K562 (cell line): Measurements from ENCODE around the gene ZMAT3. TPM values are rescaled to one million over a fixed set of nuclear protein-coding genes. Genes with fewer than 3 reads are reported as not detected.

Source experiments
- ETV6 ChIP-seq, 3 experiments: fragments of 150-350 bp in 1 of 3; sonication (generic) in 1 of 3; formaldehyde crosslinking in 1 of 3; IDR thresholded peaks; 2 replicates each; pipeline versions ENCODE4 v1.6.1 to v1.8.0; 2014 to 2022; ENCODE audit warnings: borderline replicate concordance in 2 of 3, low read depth in 2 of 3, antibody characterized with exemption in 1 of 3, low read length in 1 of 3, mild to moderate bottlenecking in 1 of 3, missing genetic modification reagents in 1 of 3
- HDAC2 ChIP-seq: fragments of 450-650 bp; IDR thresholded peaks from 2 replicates; pipeline ENCODE4 v1.6.1; 2016; ENCODE audit warnings: mild to moderate bottlenecking
- MYNN ChIP-seq, 2 experiments: sonication (generic); formaldehyde crosslinking in 1 of 2; IDR thresholded peaks; 2 replicates each; pipeline versions ENCODE4 v1.5.0 to v1.6.1; 2016 to 2020; ENCODE audit warnings: antibody characterized with exemption in 1 of 2, missing genetic modification reagents in 1 of 2
- NRF1 ChIP-seq, 2 experiments: fragments of 450-650 bp; IDR thresholded peaks in 1 of 2; conservative IDR thresholded peaks in 1 of 2; 2 replicates each; pipeline ENCODE4 v1.6.1; 2014; ENCODE audit warnings: mild to moderate bottlenecking in 2 of 2
- PHF20 ChIP-seq: fragments of 450-650 bp; IDR thresholded peaks from 2 replicates; pipeline ENCODE4 v1.6.1; 2018; ENCODE audit not compliant: partially characterized antibody
- PHF8 ChIP-seq: fragments of 200-600 bp; sonication (generic); IDR thresholded peaks from 2 replicates; pipeline ENCODE4 v1.6.1; 2012; ENCODE audit warnings: mixed run types, mild to moderate bottlenecking, inconsistent platforms, low read length, moderate library complexity, borderline replicate concordance
- TBP ChIP-seq: optimal IDR thresholded peaks from 2 replicates; pipeline ENCODE3; 2011; ENCODE audit warnings: low read depth, low read length, improper control_type of control experiment
- TFAM ChIP-seq: fragments of 250-450 bp; sonication (Bioruptor Pico); conservative IDR thresholded peaks from 2 replicates; pipeline ENCODE4 v1.5.0; 2021; ENCODE audit warnings: mild to moderate bottlenecking, moderate library complexity
- XRCC4 ChIP-seq: IDR thresholded peaks from one replicate; pipeline ENCODE4 v1.6.1; 2011; ENCODE audit not compliant: insufficient read depth, insufficient read length; ENCODE audit errors: extremely low read depth
- YBX1 ChIP-seq: fragments of 450-650 bp; IDR thresholded peaks from 2 replicates; pipeline ENCODE4 v1.7.1; 2016; ENCODE audit warnings: mild to moderate bottlenecking
- ZC3H8 ChIP-seq: fragments of 450-650 bp; IDR thresholded peaks from 2 replicates; pipeline ENCODE4 v1.6.1; 2017
- ZNF184 ChIP-seq: sonication (generic); formaldehyde crosslinking; IDR thresholded peaks from 2 replicates; pipeline ENCODE4 v1.5.0; 2020; ENCODE audit warnings: missing genetic modification reagents
- ZNF316 ChIP-seq: fragments of 450-650 bp; IDR thresholded peaks from 2 replicates; pipeline ENCODE4 v1.6.1; 2016
- polyA plus RNA-seq, 8 experiments: library from polyadenylated mRNA; depleted of rRNA in 4 of 8; stranded (reverse) in 5 of 8; unstranded in 3 of 8; fragments of >200 nt; fragmentation: Nextera tagmentation in 2 of 8; fragmentation: Illumina TruSeq in 1 of 8; extraction: Ambion mirVana in 2 of 8; extraction: Trizol in 1 of 8; gene quantifications; 2 replicates each; pipeline versions ENCODE4 v1.2.1 to v1.2.3, GENCODE V29; 2011 to 2014; ENCODE audit warnings: inconsistent platforms in 1 of 8, missing spikeins in 1 of 8
- total RNA-seq, 7 experiments: library from RNA; depleted of rRNA in 6 of 7; stranded (reverse); fragments of >200 nt in 6 of 7; fragmentation: Illumina TruSeq in 2 of 7; extraction: Trizol in 2 of 7; gene quantifications; 2 replicates each; pipeline versions ENCODE4 v1.2.1 to v1.2.3, GENCODE V29; 2011 to 2021; ENCODE audit warnings: low replicate concordance in 1 of 7
- TF ChIP-seq, protein P1 (sequence below): sonication (generic); formaldehyde crosslinking; IDR thresholded peaks from 2 replicates; pipeline ENCODE4 v1.8.1; 2023; ENCODE audit warnings: mild to moderate bottlenecking, missing genetic modification reagents
- TF ChIP-seq, protein P2 (sequence below): sonication (generic); formaldehyde crosslinking; IDR thresholded peaks from 2 replicates; pipeline ENCODE4 v1.8.0; 2023; ENCODE audit warnings: missing genetic modification reagents, mild to moderate bottlenecking, borderline replicate concordance
- TF ChIP-seq, protein P3 (sequence below): fragments of 450-650 bp; IDR thresholded peaks from 2 replicates; pipeline ENCODE4 v1.6.1; 2016; ENCODE audit warnings: borderline replicate concordance

The ZMAT3 gene
- total and polyA plus RNA-seq, 9 of the 15 experiments (the other 6 are each of a cell fraction or from before 2014, with no cell fraction given): 0.87 to 5.1 (median 3.9) TPM

GRCh38 chr3:179071323-179072099, at the start of gene ZMAT3 (continued):
- TF ChIP-seq, protein P1, sequence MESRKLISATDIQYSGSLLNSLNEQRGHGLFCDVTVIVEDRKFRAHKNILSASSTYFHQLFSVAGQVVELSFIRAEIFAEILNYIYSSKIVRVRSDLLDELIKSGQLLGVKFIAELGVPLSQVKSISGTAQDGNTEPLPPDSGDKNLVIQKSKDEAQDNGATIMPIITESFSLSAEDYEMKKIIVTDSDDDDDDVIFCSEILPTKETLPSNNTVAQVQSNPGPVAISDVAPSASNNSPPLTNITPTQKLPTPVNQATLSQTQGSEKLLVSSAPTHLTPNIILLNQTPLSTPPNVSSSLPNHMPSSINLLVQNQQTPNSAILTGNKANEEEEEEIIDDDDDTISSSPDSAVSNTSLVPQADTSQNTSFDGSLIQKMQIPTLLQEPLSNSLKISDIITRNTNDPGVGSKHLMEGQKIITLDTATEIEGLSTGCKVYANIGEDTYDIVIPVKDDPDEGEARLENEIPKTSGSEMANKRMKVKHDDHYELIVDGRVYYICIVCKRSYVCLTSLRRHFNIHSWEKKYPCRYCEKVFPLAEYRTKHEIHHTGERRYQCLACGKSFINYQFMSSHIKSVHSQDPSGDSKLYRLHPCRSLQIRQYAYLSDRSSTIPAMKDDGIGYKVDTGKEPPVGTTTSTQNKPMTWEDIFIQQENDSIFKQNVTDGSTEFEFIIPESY: peak; percentile 50; the same call in 1 of the 2 replicates
- TF ChIP-seq NRF1 (conservative IDR thresholded peaks at IDR 0.05 in 1 of 2, IDR thresholded peaks at IDR 0.05 in 1 of 2) (peak; percentile 96), XRCC4 (no peak), HDAC2 (peak; percentile 87), MYNN (IDR thresholded peaks at IDR 0.05) (no peak), MYNN (CRISPR knock-in tag; IDR thresholded peaks at IDR 0.05) (no peak), PHF8 (peak; percentile 90; the same call in 1 of the 2 replicates), ZC3H8 (no peak), PHF20 (peak; percentile 54), ZNF184 (CRISPR knock-in tag) (no peak), ZNF316 (no peak), TBP (peak; percentile 52), TFAM (CRISPR knock-in tag) (no peak), YBX1 (no peak), ETV6 (IDR thresholded peaks at IDR 0.05; ENCODE audit: borderline replicate concordance in 1 of 2, low read depth in 2 of 2, low read length in 1 of 2) (no peak), ETV6 (CRISPR knock-in tag; IDR thresholded peaks at IDR 0.05; ENCODE audit: borderline replicate concordance) (no peak; the same call in 1 of the 2 replicates)
- TF ChIP-seq, protein P2, sequence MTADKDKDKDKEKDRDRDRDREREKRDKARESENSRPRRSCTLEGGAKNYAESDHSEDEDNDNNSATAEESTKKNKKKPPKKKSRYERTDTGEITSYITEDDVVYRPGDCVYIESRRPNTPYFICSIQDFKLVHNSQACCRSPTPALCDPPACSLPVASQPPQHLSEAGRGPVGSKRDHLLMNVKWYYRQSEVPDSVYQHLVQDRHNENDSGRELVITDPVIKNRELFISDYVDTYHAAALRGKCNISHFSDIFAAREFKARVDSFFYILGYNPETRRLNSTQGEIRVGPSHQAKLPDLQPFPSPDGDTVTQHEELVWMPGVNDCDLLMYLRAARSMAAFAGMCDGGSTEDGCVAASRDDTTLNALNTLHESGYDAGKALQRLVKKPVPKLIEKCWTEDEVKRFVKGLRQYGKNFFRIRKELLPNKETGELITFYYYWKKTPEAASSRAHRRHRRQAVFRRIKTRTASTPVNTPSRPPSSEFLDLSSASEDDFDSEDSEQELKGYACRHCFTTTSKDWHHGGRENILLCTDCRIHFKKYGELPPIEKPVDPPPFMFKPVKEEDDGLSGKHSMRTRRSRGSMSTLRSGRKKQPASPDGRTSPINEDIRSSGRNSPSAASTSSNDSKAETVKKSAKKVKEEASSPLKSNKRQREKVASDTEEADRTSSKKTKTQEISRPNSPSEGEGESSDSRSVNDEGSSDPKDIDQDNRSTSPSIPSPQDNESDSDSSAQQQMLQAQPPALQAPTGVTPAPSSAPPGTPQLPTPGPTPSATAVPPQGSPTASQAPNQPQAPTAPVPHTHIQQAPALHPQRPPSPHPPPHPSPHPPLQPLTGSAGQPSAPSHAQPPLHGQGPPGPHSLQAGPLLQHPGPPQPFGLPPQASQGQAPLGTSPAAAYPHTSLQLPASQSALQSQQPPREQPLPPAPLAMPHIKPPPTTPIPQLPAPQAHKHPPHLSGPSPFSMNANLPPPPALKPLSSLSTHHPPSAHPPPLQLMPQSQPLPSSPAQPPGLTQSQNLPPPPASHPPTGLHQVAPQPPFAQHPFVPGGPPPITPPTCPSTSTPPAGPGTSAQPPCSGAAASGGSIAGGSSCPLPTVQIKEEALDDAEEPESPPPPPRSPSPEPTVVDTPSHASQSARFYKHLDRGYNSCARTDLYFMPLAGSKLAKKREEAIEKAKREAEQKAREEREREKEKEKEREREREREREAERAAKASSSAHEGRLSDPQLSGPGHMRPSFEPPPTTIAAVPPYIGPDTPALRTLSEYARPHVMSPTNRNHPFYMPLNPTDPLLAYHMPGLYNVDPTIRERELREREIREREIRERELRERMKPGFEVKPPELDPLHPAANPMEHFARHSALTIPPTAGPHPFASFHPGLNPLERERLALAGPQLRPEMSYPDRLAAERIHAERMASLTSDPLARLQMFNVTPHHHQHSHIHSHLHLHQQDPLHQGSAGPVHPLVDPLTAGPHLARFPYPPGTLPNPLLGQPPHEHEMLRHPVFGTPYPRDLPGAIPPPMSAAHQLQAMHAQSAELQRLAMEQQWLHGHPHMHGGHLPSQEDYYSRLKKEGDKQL (CRISPR knock-in tag): no peak
- TF ChIP-seq, protein P3, sequence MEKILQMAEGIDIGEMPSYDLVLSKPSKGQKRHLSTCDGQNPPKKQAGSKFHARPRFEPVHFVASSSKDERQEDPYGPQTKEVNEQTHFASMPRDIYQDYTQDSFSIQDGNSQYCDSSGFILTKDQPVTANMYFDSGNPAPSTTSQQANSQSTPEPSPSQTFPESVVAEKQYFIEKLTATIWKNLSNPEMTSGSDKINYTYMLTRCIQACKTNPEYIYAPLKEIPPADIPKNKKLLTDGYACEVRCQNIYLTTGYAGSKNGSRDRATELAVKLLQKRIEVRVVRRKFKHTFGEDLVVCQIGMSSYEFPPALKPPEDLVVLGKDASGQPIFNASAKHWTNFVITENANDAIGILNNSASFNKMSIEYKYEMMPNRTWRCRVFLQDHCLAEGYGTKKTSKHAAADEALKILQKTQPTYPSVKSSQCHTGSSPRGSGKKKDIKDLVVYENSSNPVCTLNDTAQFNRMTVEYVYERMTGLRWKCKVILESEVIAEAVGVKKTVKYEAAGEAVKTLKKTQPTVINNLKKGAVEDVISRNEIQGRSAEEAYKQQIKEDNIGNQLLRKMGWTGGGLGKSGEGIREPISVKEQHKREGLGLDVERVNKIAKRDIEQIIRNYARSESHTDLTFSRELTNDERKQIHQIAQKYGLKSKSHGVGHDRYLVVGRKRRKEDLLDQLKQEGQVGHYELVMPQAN: 0 out of 2 replicates have a peak, but pooled peaks have one; percentile 57
